ENCODE results near the gene WASHC3.

DNA sequence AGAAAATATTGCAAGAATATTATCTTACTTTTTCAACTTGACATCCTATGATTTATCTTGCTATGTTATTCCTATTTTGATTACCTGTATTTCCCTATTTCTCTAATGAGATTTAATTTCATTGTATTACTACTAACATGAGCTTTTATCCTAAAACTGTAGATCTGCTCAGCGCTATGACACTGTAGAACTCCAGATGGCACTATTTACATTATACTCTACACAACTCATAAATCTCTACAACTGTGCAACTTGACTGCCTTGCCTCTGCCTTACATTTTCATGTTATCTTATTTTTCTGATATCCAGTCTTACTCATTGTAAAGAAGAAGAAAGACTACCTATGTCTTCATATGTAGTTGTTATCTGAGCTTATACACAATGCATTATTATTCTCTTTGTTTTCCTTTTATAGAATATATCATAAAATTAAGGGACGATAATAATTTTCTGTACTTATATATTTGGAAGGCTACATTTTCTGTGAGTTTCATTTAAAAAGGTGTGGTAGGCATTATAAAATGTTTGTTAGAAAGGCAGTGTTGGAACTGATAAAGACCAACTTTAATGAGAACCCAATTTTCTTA is 34.0 kb upstream of the WASHC3 start:
- no peak for TF ChIP-seq POLR2A (IDR thresholded peaks at IDR 0.05)
- TF ChIP-seq, protein P1, sequence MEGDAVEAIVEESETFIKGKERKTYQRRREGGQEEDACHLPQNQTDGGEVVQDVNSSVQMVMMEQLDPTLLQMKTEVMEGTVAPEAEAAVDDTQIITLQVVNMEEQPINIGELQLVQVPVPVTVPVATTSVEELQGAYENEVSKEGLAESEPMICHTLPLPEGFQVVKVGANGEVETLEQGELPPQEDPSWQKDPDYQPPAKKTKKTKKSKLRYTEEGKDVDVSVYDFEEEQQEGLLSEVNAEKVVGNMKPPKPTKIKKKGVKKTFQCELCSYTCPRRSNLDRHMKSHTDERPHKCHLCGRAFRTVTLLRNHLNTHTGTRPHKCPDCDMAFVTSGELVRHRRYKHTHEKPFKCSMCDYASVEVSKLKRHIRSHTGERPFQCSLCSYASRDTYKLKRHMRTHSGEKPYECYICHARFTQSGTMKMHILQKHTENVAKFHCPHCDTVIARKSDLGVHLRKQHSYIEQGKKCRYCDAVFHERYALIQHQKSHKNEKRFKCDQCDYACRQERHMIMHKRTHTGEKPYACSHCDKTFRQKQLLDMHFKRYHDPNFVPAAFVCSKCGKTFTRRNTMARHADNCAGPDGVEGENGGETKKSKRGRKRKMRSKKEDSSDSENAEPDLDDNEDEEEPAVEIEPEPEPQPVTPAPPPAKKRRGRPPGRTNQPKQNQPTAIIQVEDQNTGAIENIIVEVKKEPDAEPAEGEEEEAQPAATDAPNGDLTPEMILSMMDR (IDR thresholded peaks at IDR 0.05) = peak in 2 of 4 experiments; percentile 39 to 40

All from prostate gland (tissue), 2 donors.